ENCODE results near the gene XPO4. TPM values are rescaled to one million over a fixed set of nuclear protein-coding genes. Genes with fewer than 3 reads are reported as not detected.
"Not testable (repeated sequence)": the region's sequence is repeated elsewhere in the genome, so short reads cannot be mapped to it uniquely, and the experiment has no call there.

Gene XPO4
- total and polyA plus RNA-seq, 2 of the 13 experiments (the other 11 are each of a cell fraction or from before 2014, with no cell fraction given), result 8.4 to 24.8 TPM

- POLR2A ChIA-PET; H3K27me3 ChIP-seq (ENCODE audit: control insufficient read depth in 1 of 2, insufficient read depth in 2 of 2, low read length in 2 of 2); H3K4me1 ChIP-seq (ENCODE audit: insufficient read depth, low read length); H3K9me3 ChIP-seq (ENCODE audit: low read length); H3K27ac ChIP-seq (ENCODE audit: extremely low read length, insufficient read depth, low read length); ATAC-seq; H4K20me1 ChIP-seq (ENCODE audit: insufficient read depth, low read length); BruUV-seq (replicated peaks); CTCF ChIA-PET (ENCODE audit: low intra/inter-chr PET ratio, low total read pairs); H3K4me2 ChIP-seq (ENCODE audit: low read depth, low read length); H2AFZ ChIP-seq (ENCODE audit: low read length); intact Hi-C loops (cut with micrococcal nuclease; ENCODE audit: unreplicated experiment); in situ Hi-C loops (cut with HindIII; ENCODE audit: extremely low pct_ligation_motif_present, low pct_unique_long_range_greater_than_20kb); FAIRE-seq; H3K9ac ChIP-seq (ENCODE audit: insufficient read depth, low read depth, low read length); H3K4me3 ChIP-seq (replicated peaks in 1 of 3; ENCODE audit: insufficient read depth in 1 of 3, low read depth in 2 of 3, low read length in 3 of 3); DNase-seq (ENCODE audit: low spot score): not testable (repeated sequence)
- H3K36me3 ChIP-seq (replicated peaks in 1 of 2; ENCODE audit: control insufficient read depth in 1 of 2, insufficient read depth in 2 of 2, low read length in 2 of 2), result peaks cover 0 to 10% of the 10 kb centered on the region in 2 experiments; a peak in 3 of 5 replicates
- peaks cover 92% of the 10 kb centered on the region for H3K79me2 ChIP-seq (ENCODE audit: insufficient read depth, low read length)
- TF ChIP-seq CEBPB (IDR thresholded peaks at IDR 0.05; ENCODE audit: borderline replicate concordance, low read depth, low read length) (peak; percentile 79), CEBPG (CRISPR knock-in tag; IDR thresholded peaks at IDR 0.05) (peak; percentile 56)
- WGBS (ENCODE audit: low lambda C conversion rate), result 96% methylated on average over 6 of the region's 6 CpGs
Measured at GRCh38 chr13:20890540-20890939, 12.0 kb downstream of the XPO4 start.

GRCh38 chr13:20882206-20882605, 20.3 kb downstream of the XPO4 start:
- DNase-seq (ENCODE audit: low spot score), result no peak
- no peak for FAIRE-seq
- peak; percentile 47 for ATAC-seq
- intact Hi-C loops (cut with micrococcal nuclease; ENCODE audit: unreplicated experiment) (no loop called here), in situ Hi-C loops (cut with HindIII; ENCODE audit: extremely low pct_ligation_motif_present, low pct_unique_long_range_greater_than_20kb) (no loop called here)
- H3K27ac ChIP-seq (ENCODE audit: extremely low read length, insufficient read depth, low read length), result peak overlapping the region; percentile 11
- ChIA-PET POLR2A (no interaction called here), CTCF (ENCODE audit: low intra/inter-chr PET ratio, low total read pairs) (no interaction called here)
- TF ChIP-seq ZNF280D (CRISPR knock-in tag; IDR thresholded peaks at IDR 0.05) (no peak), ZNF160 (CRISPR knock-in tag; IDR thresholded peaks at IDR 0.05) (no peak), ZNF468 (CRISPR knock-in tag; IDR thresholded peaks at IDR 0.05) (no peak), STAG1 (CRISPR knock-in tag; IDR thresholded peaks at IDR 0.05) (no peak), ZMAT3 (CRISPR knock-in tag; conservative IDR thresholded peaks at IDR 0.05) (no peak), ZNF281 (CRISPR knock-in tag; IDR thresholded peaks at IDR 0.05; ENCODE audit: borderline replicate concordance) (peak; percentile 55; the same call in 1 of the 2 replicates), ZNF260 (CRISPR knock-in tag; IDR thresholded peaks at IDR 0.05; ENCODE audit: borderline replicate concordance, low read depth) (no peak), CERS6 (CRISPR knock-in tag; IDR thresholded peaks at IDR 0.05) (no peak), SMYD3 (CRISPR knock-in tag; IDR thresholded peaks at IDR 0.05) (no peak)
- no peaks in the 10 kb centered on the region; a peak in 2 of 5 replicates for H3K36me3 ChIP-seq (replicated peaks in 1 of 2; ENCODE audit: control insufficient read depth in 1 of 2, insufficient read depth in 2 of 2, low read length in 2 of 2)
- no peak overlapping the region for H3K9ac ChIP-seq (ENCODE audit: insufficient read depth, low read depth, low read length)
- H3K4me1 ChIP-seq (ENCODE audit: insufficient read depth, low read length), result peaks cover 35% of the 10 kb centered on the region
- WGBS (ENCODE audit: low lambda C conversion rate), result 66% methylated on average over 3 of the region's 3 CpGs
- H3K79me2 ChIP-seq (ENCODE audit: insufficient read depth, low read length), result peaks cover 92% of the 10 kb centered on the region
- no peak overlapping the region for H3K4me3 ChIP-seq (replicated peaks in 1 of 3; ENCODE audit: insufficient read depth in 1 of 3, low read depth in 2 of 3, low read length in 3 of 3)
- H2AFZ ChIP-seq (ENCODE audit: low read length), result no peak overlapping the region
- BruUV-seq (replicated peaks), result no TSS peak
- H4K20me1 ChIP-seq (ENCODE audit: insufficient read depth, low read length), result peaks cover 4% of the 10 kb centered on the region
- no peaks in the 10 kb centered on the region for H3K27me3 ChIP-seq (ENCODE audit: control insufficient read depth in 1 of 2, insufficient read depth in 2 of 2, low read length in 2 of 2)
- no peaks in the 10 kb centered on the region for H3K9me3 ChIP-seq (ENCODE audit: low read length)
- H3K4me2 ChIP-seq (ENCODE audit: low read depth, low read length), result no peak overlapping the region

All from HepG2 (cell line).